IMR-90 (cell line): ENCODE measurements around the gene REEP2. TPM values are rescaled to one million over a fixed set of nuclear protein-coding genes. Genes with fewer than 3 reads are reported as not detected.

Source experiments
- ATAC-seq: fragments of 200-7000 bp; cut with Tn5 transposase; 2 replicates; pipeline ENCODE4 v1.9.1; 2020; ENCODE audit warnings: low read depth, mild to moderate bottlenecking, moderate library complexity
- BruUV-seq: library from RNA; stranded (reverse); fragments of 400-500 nt; replicated peaks from 2 replicates; lab custom pipeline; 2021; lab: Mats Ljungman, UMichigan
- CTCF ChIA-PET: fragments of 300-600 bp; formaldehyde crosslinking; extraction: SDS; loops from one replicate; lab custom pipeline; 2021; ENCODE audit warnings: antibody characterized with exemption; lab: Yijun Ruan, JAX
- POLR2A ChIA-PET: fragments of 300-600 bp; sonication (Branson Sonifier 250); formaldehyde crosslinking; loops from one replicate; lab custom pipeline; 2022; ENCODE audit warnings: antibody characterized with exemption; ENCODE audit not compliant: unreplicated experiment; lab: Charles Lee
- DNase-seq: peaks from one replicate; pipeline ENCODE4 v3.0.0; 2013
- H2AFZ ChIP-seq: replicated peaks from 2 replicates; pipeline ENCODE3; 2013; ENCODE audit warnings: low read length, mild to moderate bottlenecking; ENCODE audit not compliant: poor library complexity
- H2AK5ac ChIP-seq: 2 replicates; pipeline ENCODE4 v1.6.1; 2013; ENCODE audit warnings: low read depth, low read length, inconsistent platforms
- H2AK9ac ChIP-seq: replicated peaks from 2 replicates; pipeline ENCODE3; 2013; ENCODE audit warnings: mild to moderate bottlenecking, low read depth, low read length, moderate library complexity; ENCODE audit not compliant: poor library complexity
- H2BK120ac ChIP-seq: 2 replicates; pipeline ENCODE4 v1.6.1; 2013; ENCODE audit warnings: low read depth, low read length, inconsistent platforms
- H2BK15ac ChIP-seq: 3 replicates; pipeline ENCODE4 v1.6.1; 2013; ENCODE audit warnings: low read depth, low read length, inconsistent platforms
- H2BK20ac ChIP-seq: 2 replicates; pipeline ENCODE4 v1.6.1; 2013; ENCODE audit warnings: low read depth, mild to moderate bottlenecking, inconsistent platforms, low read length, moderate library complexity
- H2BK5ac ChIP-seq: 2 replicates; pipeline ENCODE4 v1.6.1; 2013; ENCODE audit warnings: mild to moderate bottlenecking, low read depth, low read length, inconsistent platforms; ENCODE audit not compliant: poor library complexity, severe bottlenecking
- H3K14ac ChIP-seq: replicated peaks from 2 replicates; pipeline ENCODE4 v1.6.1; 2013; ENCODE audit warnings: low read depth, low read length, inconsistent platforms
- H3K18ac ChIP-seq: 2 replicates; pipeline ENCODE4 v1.6.1; 2013; ENCODE audit warnings: low read depth, low read length, control low read depth
- H3K23ac ChIP-seq: 2 replicates; pipeline ENCODE4 v1.6.1; 2013; ENCODE audit warnings: low read depth, low read length, inconsistent platforms
- H3K27ac ChIP-seq: 2 replicates; pipeline ENCODE4 v1.5.1; 2013; ENCODE audit warnings: mild to moderate bottlenecking, control low read depth, low read length; ENCODE audit not compliant: insufficient read depth
- H3K27me3 ChIP-seq: 2 replicates; pipeline ENCODE4 v1.6.1; 2013; ENCODE audit warnings: low read length; ENCODE audit not compliant: control insufficient read depth, insufficient read depth
- H3K36me3 ChIP-seq: 2 replicates; pipeline ENCODE4 v1.6.1; 2013; ENCODE audit warnings: low read length, mixed read lengths; ENCODE audit not compliant: control insufficient read depth, insufficient read depth
- H3K4ac ChIP-seq: 2 replicates; pipeline ENCODE4 v1.6.1; 2013; ENCODE audit warnings: low read depth, low read length, inconsistent platforms
- H3K4me1 ChIP-seq: 2 replicates; pipeline ENCODE4 v1.6.1; 2013; ENCODE audit warnings: low read length, mixed read lengths; ENCODE audit not compliant: control insufficient read depth, insufficient read depth
- H3K4me2 ChIP-seq: 2 replicates; pipeline ENCODE4 v1.6.1; 2013; ENCODE audit warnings: low read depth, mild to moderate bottlenecking, control low read depth, low read length, moderate library complexity
- H3K4me3 ChIP-seq: 2 replicates; pipeline ENCODE4 v1.5.1; 2013; ENCODE audit warnings: low read depth, mild to moderate bottlenecking, control low read depth, low read length, moderate library complexity; ENCODE audit not compliant: insufficient read depth
- H3K56ac ChIP-seq: 2 replicates; pipeline ENCODE4 v1.6.1; 2013; ENCODE audit warnings: low read length, inconsistent platforms; ENCODE audit not compliant: insufficient read depth; ENCODE audit errors: extremely low read depth
- H3K79me1 ChIP-seq, 2 experiments: 2 replicates each; pipeline ENCODE4 v1.6.1; 2013; ENCODE audit warnings: low read length in 2 of 2, inconsistent platforms in 1 of 2, low read depth in 1 of 2
- H3K9ac ChIP-seq: 2 replicates; pipeline ENCODE4 v1.6.1; 2013; ENCODE audit warnings: low read depth, low read length, control low read depth
- H3K9me1 ChIP-seq: 2 replicates; pipeline ENCODE4 v1.6.1; 2013; ENCODE audit warnings: low read length, inconsistent platforms; ENCODE audit not compliant: insufficient read depth
- H3K9me3 ChIP-seq: 2 replicates; pipeline ENCODE4 v1.6.1; 2013; ENCODE audit warnings: low read length; ENCODE audit not compliant: control insufficient read depth, insufficient read depth
- H4K20me1 ChIP-seq: 2 replicates; pipeline ENCODE4 v1.6.1; 2013; ENCODE audit warnings: low read length, inconsistent platforms; ENCODE audit not compliant: insufficient read depth
- H4K5ac ChIP-seq: 2 replicates; pipeline ENCODE4 v1.6.1; 2013; ENCODE audit warnings: mild to moderate bottlenecking, low read depth, low read length, control low read depth
- H4K8ac ChIP-seq, 2 experiments: 2 replicates each; pipeline ENCODE4 v1.6.1; 2013; ENCODE audit warnings: low read depth in 2 of 2, low read length in 2 of 2, control low read depth in 1 of 2, inconsistent platforms in 1 of 2
- H4K91ac ChIP-seq: 2 replicates; pipeline ENCODE4 v1.6.1; 2013; ENCODE audit warnings: low read depth, low read length, inconsistent platforms; ENCODE audit not compliant: insufficient read depth
- BHLHE40 ChIP-seq: fragments of 150-350 bp; IDR thresholded peaks from 2 replicates; pipeline ENCODE4 v1.6.1; 2016; ENCODE audit warnings: mild to moderate bottlenecking, low read depth, low read length
- CEBPB ChIP-seq: IDR thresholded peaks from 2 replicates; pipeline ENCODE4 v1.6.1; 2012; ENCODE audit warnings: low read depth, low read length, improper control_type of control experiment
- RAD21 ChIP-seq: IDR thresholded peaks from 2 replicates; pipeline ENCODE4 v1.6.1; 2012; ENCODE audit warnings: low read length, improper control_type of control experiment
- USF2 ChIP-seq: fragments of 150-350 bp; IDR thresholded peaks from 2 replicates; pipeline ENCODE4 v1.6.1; 2017; ENCODE audit warnings: mild to moderate bottlenecking, antibody characterized with exemption, low read length, low read depth
- WGBS, 2 experiments: methylation state at CpG; one replicate each; pipeline versions ENCODE4 v1.1.5 to v1.1.7; 2013; ENCODE audit warnings: missing lambda C conversion rate in 2 of 2; ENCODE audit not compliant: insufficient read length in 1 of 2; ENCODE audit errors: extremely low coverage in 2 of 2; 5-methylcytosine and 5-hydroxymethylcytosine counted together
- dilution Hi-C: fragments of 300-500 bp; cut with HindIII; formaldehyde crosslinking; loops from one replicate; pipeline ENCODE4 v1.14.3; 2018; ENCODE audit warnings: low sequenced_read_pairs; ENCODE audit not compliant: unreplicated experiment
- in situ Hi-C: fragments of 300-500 bp; cut with MboI; formaldehyde crosslinking; loops from 3 replicates; pipeline ENCODE4 v1.14.3; 2019; ENCODE audit warnings: low sequenced_read_pairs, inconsistent platforms, mixed read lengths
- intact Hi-C: fragments of 100-400 bp; cut with micrococcal nuclease; formaldehyde crosslinking; loops from 2 replicates; pipeline ENCODE4 v1.10.0; 2022
- polyA plus RNA-seq, 3 experiments: library from polyadenylated mRNA; depleted of rRNA; stranded (reverse); fragments of >200 nt; gene quantifications; 2 replicates each; pipeline ENCODE4 v1.2.3, GENCODE V29; 2012; ENCODE audit warnings: low replicate concordance in 1 of 3
- total RNA-seq: library from RNA; depleted of rRNA; stranded (reverse); fragments of >200 nt; gene quantifications from 2 replicates; pipeline ENCODE4 v1.2.3, GENCODE V29; 2012

Gene REEP2
- total and polyA plus RNA-seq, 2 of the 4 experiments (the other 2 are of a cell fraction), result 12.4 to 17.0 TPM

- TF ChIP-seq BHLHE40, result peak; percentile 80
These were observed 26.6 kb downstream of the REEP2 start, which contains the start of gene EGR1 (continued) for GRCh38 chr5:138465261-138466124.

GRCh38 chr5:138466125-138466899 lies 27.5 kb downstream of the REEP2 start:
- Histone ChIP-seq H3K27ac (peak overlapping the region; percentile 4; the same call in 1 of the 2 replicates), H3K9me3 (no peaks in the 10 kb centered on the region), H2AFZ (peak overlapping the region; percentile 96), H2AK9ac (peak overlapping the region; percentile 75), H3K4me3 (peak overlapping the region; percentile 66), H2BK15ac (no peak overlapping the region), H2AK5ac (no peak overlapping the region), H3K14ac (peak overlapping the region; percentile 65), H3K36me3 (peaks cover 18% of the 10 kb centered on the region), H3K9me1 (peaks cover 23% of the 10 kb centered on the region), H3K4me2 (peak overlapping the region; percentile 75), H3K27me3 (no peaks in the 10 kb centered on the region), H3K4ac (no peak overlapping the region), H3K79me1 (peaks cover 13 to 38% of the 10 kb centered on the region in 2 experiments), H4K5ac (no peak overlapping the region), H4K91ac (no peak overlapping the region), H3K18ac (no peak overlapping the region), H4K20me1 (peaks cover 56% of the 10 kb centered on the region), H3K23ac (peak overlapping the region; percentile 63; the same call in 1 of the 2 replicates), H2BK120ac (no peak overlapping the region), H3K4me1 (peaks cover 12% of the 10 kb centered on the region; the same call in 1 of the 2 replicates), H4K8ac (no peak overlapping the region), H3K9ac (peak overlapping the region; percentile 61), H3K56ac (no peak overlapping the region), H2BK5ac (no peak overlapping the region), H2BK20ac (no peak overlapping the region)
- no peak for TF ChIP-seq CEBPB
- no peak for TF ChIP-seq RAD21
- TF ChIP-seq USF2, result peak; percentile 4; the same call in 1 of the 2 replicates
- ChIA-PET POLR2A (interaction anchor here (0.6 to 1.4 kb wide), 6 partner anchors 8 to 827 kb away, joined by 3 to 15 read pairs (median 6); partner anchors contain the start of genes ETF1, KIF20A and MATR3), CTCF (no interaction called here)
- intact Hi-C loops (no loop called here), dilution Hi-C loops (no loop called here), in situ Hi-C loops (no loop called here)
- 4% methylated on average over 21 of the region's 39 CpGs; no CpG with 5 or more reads in 1 of the 2 experiments for WGBS, 2 experiments
- ATAC-seq, result no peak
- peak; percentile 39 for DNase-seq
- no TSS peak for BruUV-seq
